HepG2 (cell line): Measurements from ENCODE around the gene HMBS. TPM values are rescaled to one million over a fixed set of nuclear protein-coding genes. Genes with fewer than 3 reads are reported as not detected.

Experiments used
- ATAC-seq: fragments of 200-7000 bp; cut with Tn5 transposase; 3 replicates; pipeline ENCODE4 v1.9.1; 2020; ENCODE audit warnings: mild to moderate bottlenecking, moderate library complexity
- BruUV-seq: library from RNA; stranded (reverse); fragments of 400-500 nt; replicated peaks from 2 replicates; lab custom pipeline; 2021; lab: Mats Ljungman, UMichigan
- CTCF ChIA-PET: fragments of 300-600 bp; formaldehyde crosslinking; extraction: SDS; loops from one replicate; lab custom pipeline; 2021; ENCODE audit warnings: low total read pairs, inconsistent platforms, low intra/inter-chr PET ratio; lab: Yijun Ruan, JAX
- POLR2A ChIA-PET: fragments of 350-600 bp; sonication (Branson Sonifier 250); formaldehyde crosslinking; loops from one replicate; lab custom pipeline; 2020; ENCODE audit warnings: antibody characterized with exemption, inconsistent platforms; lab: Yijun Ruan, JAX
- DNase-seq: peaks from one replicate; pipeline ENCODE4 v3.0.0-alpha.2; 2015; ENCODE audit warnings: low spot score
- FAIRE-seq: peaks from 3 replicates; lab custom pipeline; 2011; peaks lifted over from hg19 to GRCh38; lab: Jason Lieb, UNC
- H2AFZ ChIP-seq: one replicate; pipeline ENCODE4 v1.6.1; 2011; ENCODE audit warnings: low read length, inconsistent platforms
- H3K27ac ChIP-seq: fragments of 300-600 bp; 3 replicates; pipeline ENCODE4 v1.8.0; 2011; ENCODE audit warnings: mixed run types, mild to moderate bottlenecking, mixed read lengths, low read length, inconsistent platforms; ENCODE audit not compliant: insufficient read depth; ENCODE audit errors: extremely low read length
- H3K27me3 ChIP-seq, 2 experiments: fragments of 200-600 bp in 1 of 2; 2 replicates in 1 of 2; 3 replicates in 1 of 2; pipeline versions ENCODE4 v1.6.0 to v1.8.0; 2011; ENCODE audit warnings: low read length in 2 of 2, mild to moderate bottlenecking in 2 of 2, moderate library complexity in 2 of 2, inconsistent platforms in 1 of 2; ENCODE audit not compliant: insufficient read depth in 2 of 2, control insufficient read depth in 1 of 2
- H3K36me3 ChIP-seq, 2 experiments: fragments of 200-600 bp in 1 of 2; replicated peaks in 1 of 2; 2 replicates in 1 of 2; 3 replicates in 1 of 2; pipeline versions ENCODE4 v1.5.1 to v1.8.0; 2011; ENCODE audit warnings: low read length in 2 of 2, inconsistent platforms in 1 of 2; ENCODE audit not compliant: insufficient read depth in 2 of 2, control insufficient read depth in 1 of 2
- H3K4me1 ChIP-seq: 2 replicates; pipeline ENCODE4 v1.5.1; 2012; ENCODE audit warnings: low read length, inconsistent platforms; ENCODE audit not compliant: insufficient read depth
- H3K4me2 ChIP-seq: 2 replicates; pipeline ENCODE4 v1.6.0; 2011; ENCODE audit warnings: low read depth, low read length, inconsistent platforms
- H3K4me3 ChIP-seq, 3 experiments: fragments of 200-600 bp in 1 of 3; sonication (generic), shearing (Covaris generic) in 1 of 3; replicated peaks in 1 of 3; 2 replicates each; pipeline ENCODE4 v1.5.1; 2011 to 2016; ENCODE audit warnings: low read length in 3 of 3, inconsistent platforms in 2 of 3, low read depth in 2 of 3, mild to moderate bottlenecking in 2 of 3, control low read depth in 1 of 3, mixed read lengths in 1 of 3; ENCODE audit not compliant: insufficient read depth in 1 of 3
- H3K79me2 ChIP-seq: one replicate; pipeline ENCODE4 v1.6.1; 2011; ENCODE audit warnings: low read length, inconsistent platforms; ENCODE audit not compliant: insufficient read depth
- H3K9ac ChIP-seq: 2 replicates; pipeline ENCODE4 v1.6.0; 2011; ENCODE audit warnings: mild to moderate bottlenecking, low read depth, low read length, inconsistent platforms; ENCODE audit not compliant: insufficient read depth
- H3K9me3 ChIP-seq: 2 replicates; pipeline ENCODE4 v1.5.1; 2012; ENCODE audit warnings: mild to moderate bottlenecking, low read length
- H4K20me1 ChIP-seq: 2 replicates; pipeline ENCODE4 v1.6.0; 2011; ENCODE audit warnings: inconsistent platforms, mild to moderate bottlenecking, low read length, moderate library complexity; ENCODE audit not compliant: insufficient read depth
- HNRNPH1 ChIP-seq: fragments of 200-400 bp; formaldehyde crosslinking; optimal IDR thresholded peaks from 2 replicates; pipeline ENCODE3; 2017; ENCODE audit warnings: mild to moderate bottlenecking, low read depth, low read length
- POLR2G ChIP-seq: fragments of 200-400 bp; formaldehyde crosslinking; IDR thresholded peaks from 2 replicates; pipeline ENCODE4 v1.6.1; 2018; ENCODE audit warnings: mild to moderate bottlenecking, low read depth, low read length, moderate library complexity
- SMYD3 ChIP-seq: sonication (generic); formaldehyde crosslinking; IDR thresholded peaks from 2 replicates; pipeline ENCODE4 v1.8.1; 2023; ENCODE audit warnings: mild to moderate bottlenecking, missing genetic modification reagents
- TARDBP ChIP-seq: sonication (generic); formaldehyde crosslinking; IDR thresholded peaks from 2 replicates; pipeline ENCODE4 v1.8.0; 2022; ENCODE audit warnings: mild to moderate bottlenecking, missing genetic modification reagents
- ZNF710 ChIP-seq: sonication (generic); formaldehyde crosslinking; IDR thresholded peaks from 2 replicates; pipeline ENCODE4 v1.5.0; 2020; ENCODE audit warnings: mild to moderate bottlenecking, missing genetic modification reagents, borderline replicate concordance
- ZNF788 ChIP-seq: sonication (generic); formaldehyde crosslinking; IDR thresholded peaks from 2 replicates; pipeline ENCODE4 v1.5.0; 2020; ENCODE audit warnings: mild to moderate bottlenecking, missing genetic modification reagents, borderline replicate concordance
- WGBS: methylation state at CpG from one replicate; pipeline ENCODE4 v1.1.6; 2017; ENCODE audit warnings: low lambda C conversion rate; 5-methylcytosine and 5-hydroxymethylcytosine counted together
- in situ Hi-C: cut with HindIII; loops from 2 replicates; pipeline ENCODE4 v1.10.0; 2017; ENCODE audit warnings: low pct_unique_long_range_greater_than_20kb; ENCODE audit not compliant: extremely low pct_ligation_motif_present
- intact Hi-C: fragments of 100-400 bp; cut with micrococcal nuclease; formaldehyde crosslinking; loops from one replicate; pipeline ENCODE4 v1.10.0; 2022; ENCODE audit not compliant: unreplicated experiment
- polyA plus RNA-seq, 8 experiments: library from polyadenylated mRNA; depleted of rRNA in 3 of 8; stranded (reverse) in 7 of 8; unstranded in 1 of 8; fragments of >200 nt; fragmentation: Illumina TruSeq in 4 of 8; extraction: Trizol in 4 of 8; gene quantifications; 2 replicates each; pipeline versions ENCODE4 v1.2.1 to v1.2.3, GENCODE V29; 2011 to 2016; ENCODE audit warnings: low read depth in 4 of 8, missing spikeins in 1 of 8, mixed read lengths in 1 of 8; ENCODE audit not compliant: insufficient read depth in 1 of 8
- total RNA-seq, 5 experiments: library from RNA; depleted of rRNA; stranded (reverse); fragments of >200 nt; fragmentation: Illumina TruSeq; extraction: Trizol; gene quantifications; 2 replicates each; pipeline ENCODE4 v1.2.3, GENCODE V29; 2016; ENCODE audit warnings: low read depth in 1 of 5

HMBS gene
- total and polyA plus RNA-seq, 2 of the 13 experiments (the other 11 are each of a cell fraction or from before 2014, with no cell fraction given) = 9.4 to 46.9 TPM

GRCh38 chr11:119087123-119087522 is 2.4 kb downstream of the HMBS start:
- no peak overlapping the region for H2AFZ ChIP-seq
- in situ Hi-C loops (no loop called here), intact Hi-C loops (no loop called here)
- peak overlapping the region; percentile 0; the same call in 1 of the 2 replicates for H3K9ac ChIP-seq
- H3K4me2 ChIP-seq = 0 out of 2 replicates have a peak overlapping the region, but pooled peaks have one; percentile 16
- peaks cover 0 to 10% of the 10 kb centered on the region in 2 experiments for H3K36me3 ChIP-seq
- FAIRE-seq (no peak), ATAC-seq (no peak), DNase-seq (no peak)
- no peaks in the 10 kb centered on the region for H3K9me3 ChIP-seq
- POLR2A ChIA-PET = interaction anchor here (1.4 to 3.8 kb wide), 3 partner anchors 8 to 44 kb away, joined by 4 to 109 read pairs (median 5); partner anchors contain the start of gene VPS11
- BruUV-seq = no TSS peak
- H3K27me3 ChIP-seq = no peaks in the 10 kb centered on the region; a peak in 1 of 5 replicates
- 87% methylated on average over 6 of the region's 6 CpGs for WGBS
- H3K79me2 ChIP-seq = peaks cover 14% of the 10 kb centered on the region
- CTCF ChIA-PET = no interaction called here
- peaks cover 42% of the 10 kb centered on the region for H3K4me1 ChIP-seq
- TF ChIP-seq HNRNPH1 = no peak
- TF ChIP-seq ZNF710 = no peak
- no peak for TF ChIP-seq SMYD3 (CRISPR knock-in tag)
- TF ChIP-seq ZNF788 (CRISPR knock-in tag) = no peak
- H4K20me1 ChIP-seq = no peaks in the 10 kb centered on the region
- no peak overlapping the region for H3K4me3 ChIP-seq
- H3K27ac ChIP-seq = peak overlapping the region; percentile 12

GRCh38 chr11:119087747-119088241 is 3.1 kb downstream of the HMBS start:
- H3K36me3 ChIP-seq = peaks cover 0 to 17% of the 10 kb centered on the region in 2 experiments; a peak in 4 of 5 replicates
- H2AFZ ChIP-seq = no peak overlapping the region
- H3K27ac ChIP-seq = peak overlapping the region; percentile 12
- FAIRE-seq = no peak
- H4K20me1 ChIP-seq = peaks cover 1% of the 10 kb centered on the region; the same call in 1 of the 2 replicates
- no peaks in the 10 kb centered on the region for H3K9me3 ChIP-seq
- no peak for TF ChIP-seq TARDBP
- TF ChIP-seq POLR2G = peak; percentile 19; the same call in 1 of the 2 replicates
- TF ChIP-seq, all 625 proteins: peak for 1
- ATAC-seq (no peak), DNase-seq (no peak)
- 0 out of 2 replicates have a peak overlapping the region, but pooled peaks have one; percentile 0 for H3K9ac ChIP-seq
- WGBS = 100% methylated on average over 1 of the region's 2 CpGs
- intact Hi-C loops = no loop called here
- peaks cover 49% of the 10 kb centered on the region for H3K4me1 ChIP-seq
- no TSS peak for BruUV-seq
- CTCF ChIA-PET = no interaction called here
- H3K79me2 ChIP-seq = peaks cover 20% of the 10 kb centered on the region
- H3K4me2 ChIP-seq = no peak overlapping the region
- no peak overlapping the region for H3K4me3 ChIP-seq
- POLR2A ChIA-PET = interaction anchor here (2.0 to 3.8 kb wide), 2 partner anchors 7 to 20 kb away, joined by 5 to 109 read pairs; partner anchors contain the start of gene VPS11
- no peaks in the 10 kb centered on the region; a peak in 1 of 5 replicates for H3K27me3 ChIP-seq
- in situ Hi-C loops = no loop called here
